ENCODE data around the gene TNNC1.

The TNNC1 gene

DNA sequence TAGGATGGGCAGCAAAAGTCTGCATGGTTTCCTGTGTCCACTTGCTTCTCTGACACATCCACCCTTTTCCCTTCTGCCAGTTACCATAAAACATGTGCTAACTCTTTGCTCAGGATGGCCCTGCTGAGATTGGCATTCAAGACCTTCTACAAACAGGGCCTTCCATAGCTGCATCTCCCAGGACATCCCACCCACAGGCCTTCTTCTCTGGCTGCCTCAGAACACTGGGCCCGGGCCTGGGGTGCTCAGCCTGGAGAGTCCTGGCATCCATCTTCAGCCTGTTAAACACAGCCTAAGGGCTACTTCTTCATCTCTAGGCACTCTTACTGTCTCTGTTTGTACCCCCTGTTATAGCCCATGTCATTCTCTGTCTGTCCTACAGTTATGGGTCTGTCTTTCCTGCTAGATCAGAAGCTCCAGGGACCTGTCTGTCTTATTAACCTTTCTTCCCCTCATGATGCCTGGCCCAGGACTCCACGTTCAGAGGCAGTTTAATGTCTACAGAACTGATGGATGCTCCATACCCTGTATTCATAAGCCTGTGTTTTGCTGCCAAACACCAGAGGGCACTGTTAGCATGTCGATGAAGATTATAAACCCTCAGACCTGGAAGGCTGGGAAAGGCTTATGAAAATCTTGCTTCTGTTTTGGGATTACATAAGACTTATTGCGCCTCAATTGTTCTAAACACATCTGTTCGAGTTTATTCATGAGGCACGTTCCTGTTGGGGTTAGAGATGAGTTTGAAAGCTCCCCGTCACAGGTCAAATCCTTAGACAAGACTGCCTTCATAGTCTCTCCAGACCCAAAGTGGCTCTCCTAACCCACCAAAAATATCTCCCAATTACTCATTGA is 25.5 kb downstream of the TNNC1 start:
- TF ChIP-seq POLR2A (IDR thresholded peaks at IDR 0.05; ENCODE audit: low read depth, low read length) (no peak), SPI1 (IDR thresholded peaks at IDR 0.05; ENCODE audit: low read depth, low read length) (no peak), PAX5 (IDR thresholded peaks at IDR 0.05; ENCODE audit: insufficient read depth, low read length, severe bottlenecking) (no peak), TAF1 (IDR thresholded peaks at IDR 0.05; ENCODE audit: low read depth, low read length) (no peak), POU2F2 (IDR thresholded peaks at IDR 0.05; ENCODE audit: low read depth, low read length) (no peak), POLR2AphosphoS5 (IDR thresholded peaks at IDR 0.05; ENCODE audit: low read depth, low read length) (no peak)
- FAIRE-seq = peak; percentile 96
- no peak for DNase-seq (ENCODE audit: insufficient read length, low spot score)

DNA sequence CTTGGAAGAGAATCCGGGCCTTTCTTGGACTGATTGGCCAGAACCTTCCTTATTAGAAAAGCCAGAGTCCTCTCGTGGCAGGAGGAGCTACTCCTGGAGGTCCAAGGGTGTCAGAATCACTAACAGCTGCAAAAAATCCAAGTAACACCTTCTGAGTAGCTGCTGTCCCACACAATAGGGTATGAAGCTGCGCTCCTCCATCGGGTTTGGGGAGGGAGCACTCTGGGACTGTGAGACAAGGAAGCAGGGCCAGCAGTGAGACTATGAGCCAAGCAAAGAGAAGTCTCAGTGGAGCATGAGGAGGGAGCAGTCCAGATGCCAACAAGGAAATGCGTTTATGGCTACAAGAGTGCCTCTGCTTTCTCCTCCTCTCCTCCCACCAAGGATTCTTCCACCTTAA is 30.7 kb downstream of the TNNC1 start:
- FAIRE-seq (no peak), DNase-seq (ENCODE audit: insufficient read length, low spot score) (no peak)
- TF ChIP-seq POLR2A (IDR thresholded peaks at IDR 0.05; ENCODE audit: low read depth, low read length) = no peak
- TF ChIP-seq TAF1 (IDR thresholded peaks at IDR 0.05; ENCODE audit: low read depth, low read length) = no peak
- no peak for TF ChIP-seq PAX5 (IDR thresholded peaks at IDR 0.05; ENCODE audit: insufficient read depth, low read length, severe bottlenecking)
- TF ChIP-seq POU2F2 (IDR thresholded peaks at IDR 0.05; ENCODE audit: low read depth, low read length) = no peak
- no peak for TF ChIP-seq POLR2AphosphoS5 (IDR thresholded peaks at IDR 0.05; ENCODE audit: low read depth, low read length)
- TF ChIP-seq SPI1 (IDR thresholded peaks at IDR 0.05; ENCODE audit: low read depth, low read length) = no peak

- no peak for FAIRE-seq
- no peak for DNase-seq (ENCODE audit: insufficient read length, low spot score)
- no peak for TF ChIP-seq PAX5 (IDR thresholded peaks at IDR 0.05; ENCODE audit: insufficient read depth, low read length, severe bottlenecking)
- TF ChIP-seq POLR2A (IDR thresholded peaks at IDR 0.05; ENCODE audit: low read depth, low read length) = no peak
- no peak for TF ChIP-seq SPI1 (IDR thresholded peaks at IDR 0.05; ENCODE audit: low read depth, low read length)
- no peak for TF ChIP-seq TAF1 (IDR thresholded peaks at IDR 0.05; ENCODE audit: low read depth, low read length)
- TF ChIP-seq POU2F2 (IDR thresholded peaks at IDR 0.05; ENCODE audit: low read depth, low read length) = no peak
- no peak for TF ChIP-seq POLR2AphosphoS5 (IDR thresholded peaks at IDR 0.05; ENCODE audit: low read depth, low read length)
Measured at GRCh38 chr3:52422669-52423068, 31.2 kb downstream of the TNNC1 start.

DNA sequence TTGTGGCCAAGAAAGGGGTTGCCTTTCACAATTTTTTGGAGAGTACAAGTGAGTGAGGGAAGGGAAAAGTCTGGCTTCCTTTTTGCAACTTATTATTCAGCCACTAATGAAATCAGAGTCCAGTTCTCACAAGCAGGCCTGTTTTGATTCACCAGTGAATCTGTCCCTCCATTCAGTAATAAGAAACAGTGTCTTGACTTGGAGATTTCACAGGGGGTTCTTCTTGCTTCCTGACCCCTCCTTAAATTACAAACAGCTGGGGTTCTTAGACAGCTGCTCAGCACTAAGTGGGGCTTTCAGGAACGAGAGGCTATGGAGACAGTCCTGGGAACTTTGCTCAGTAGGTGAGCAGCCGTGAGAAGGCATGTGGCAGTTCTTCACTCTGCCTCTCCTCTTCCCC is 33.5 kb downstream of the TNNC1 start:
- TF ChIP-seq POLR2A (IDR thresholded peaks at IDR 0.05; ENCODE audit: low read depth, low read length) (no peak), PAX5 (IDR thresholded peaks at IDR 0.05; ENCODE audit: insufficient read depth, low read length, severe bottlenecking) (no peak), POU2F2 (IDR thresholded peaks at IDR 0.05; ENCODE audit: low read depth, low read length) (no peak), TAF1 (IDR thresholded peaks at IDR 0.05; ENCODE audit: low read depth, low read length) (no peak), SPI1 (IDR thresholded peaks at IDR 0.05; ENCODE audit: low read depth, low read length) (no peak), POLR2AphosphoS5 (IDR thresholded peaks at IDR 0.05; ENCODE audit: low read depth, low read length) (no peak)
- no peak for DNase-seq (ENCODE audit: insufficient read length, low spot score)
- FAIRE-seq = no peak

- TF ChIP-seq TAF1 (IDR thresholded peaks at IDR 0.05; ENCODE audit: low read depth, low read length) (no peak), POLR2A (IDR thresholded peaks at IDR 0.05; ENCODE audit: low read depth, low read length) (no peak), PAX5 (IDR thresholded peaks at IDR 0.05; ENCODE audit: insufficient read depth, low read length, severe bottlenecking) (no peak), POU2F2 (IDR thresholded peaks at IDR 0.05; ENCODE audit: low read depth, low read length) (no peak), POLR2AphosphoS5 (IDR thresholded peaks at IDR 0.05; ENCODE audit: low read depth, low read length) (no peak)
- FAIRE-seq = no peak
- no peak for DNase-seq (ENCODE audit: insufficient read length, low spot score)
Measured at GRCh38 chr3:52415800-52416199, 38.0 kb downstream of the TNNC1 start.

DNA sequence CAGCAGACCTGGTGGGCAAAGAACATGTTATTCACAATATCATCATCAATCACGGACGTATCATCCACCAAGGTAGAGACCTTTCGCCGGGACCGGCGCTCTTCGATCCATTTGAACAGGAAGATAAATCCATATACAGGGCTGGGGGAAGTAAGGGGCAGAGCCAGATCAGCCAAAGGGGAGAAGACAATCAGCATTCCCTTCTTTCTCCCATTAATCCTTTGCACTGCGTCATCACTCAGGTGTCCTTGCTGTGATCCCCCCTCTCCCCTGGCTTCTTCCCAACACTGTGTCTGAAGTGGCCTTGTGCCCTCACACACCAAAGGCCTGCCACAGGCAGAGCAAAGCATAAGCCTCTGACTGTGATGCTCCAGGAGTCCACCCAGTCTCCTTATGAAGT is 45.4 kb downstream of the TNNC1 start:
- no peak for DNase-seq (ENCODE audit: insufficient read length, low spot score)
- no peak for TF ChIP-seq POU2F2 (IDR thresholded peaks at IDR 0.05; ENCODE audit: low read depth, low read length)
- TF ChIP-seq PAX5 (IDR thresholded peaks at IDR 0.05; ENCODE audit: insufficient read depth, low read length, severe bottlenecking) = no peak
- no peak for TF ChIP-seq POLR2A (IDR thresholded peaks at IDR 0.05; ENCODE audit: low read depth, low read length)
- no peak for TF ChIP-seq SPI1 (IDR thresholded peaks at IDR 0.05; ENCODE audit: low read depth, low read length)
- no peak for TF ChIP-seq POLR2AphosphoS5 (IDR thresholded peaks at IDR 0.05; ENCODE audit: low read depth, low read length)
- no peak for TF ChIP-seq TAF1 (IDR thresholded peaks at IDR 0.05; ENCODE audit: low read depth, low read length)
- no peak for FAIRE-seq

GRCh38 chr3:52407779-52408178 is 46.1 kb downstream of the TNNC1 start:
- TF ChIP-seq POLR2A (IDR thresholded peaks at IDR 0.05; ENCODE audit: low read depth, low read length) (no peak), POU2F2 (IDR thresholded peaks at IDR 0.05; ENCODE audit: low read depth, low read length) (no peak), SPI1 (IDR thresholded peaks at IDR 0.05; ENCODE audit: low read depth, low read length) (no peak), PAX5 (IDR thresholded peaks at IDR 0.05; ENCODE audit: insufficient read depth, low read length, severe bottlenecking) (no peak), POLR2AphosphoS5 (IDR thresholded peaks at IDR 0.05; ENCODE audit: low read depth, low read length) (no peak), TAF1 (IDR thresholded peaks at IDR 0.05; ENCODE audit: low read depth, low read length) (no peak)
- FAIRE-seq = no peak
- no peak for DNase-seq (ENCODE audit: insufficient read length, low spot score)

DNA sequence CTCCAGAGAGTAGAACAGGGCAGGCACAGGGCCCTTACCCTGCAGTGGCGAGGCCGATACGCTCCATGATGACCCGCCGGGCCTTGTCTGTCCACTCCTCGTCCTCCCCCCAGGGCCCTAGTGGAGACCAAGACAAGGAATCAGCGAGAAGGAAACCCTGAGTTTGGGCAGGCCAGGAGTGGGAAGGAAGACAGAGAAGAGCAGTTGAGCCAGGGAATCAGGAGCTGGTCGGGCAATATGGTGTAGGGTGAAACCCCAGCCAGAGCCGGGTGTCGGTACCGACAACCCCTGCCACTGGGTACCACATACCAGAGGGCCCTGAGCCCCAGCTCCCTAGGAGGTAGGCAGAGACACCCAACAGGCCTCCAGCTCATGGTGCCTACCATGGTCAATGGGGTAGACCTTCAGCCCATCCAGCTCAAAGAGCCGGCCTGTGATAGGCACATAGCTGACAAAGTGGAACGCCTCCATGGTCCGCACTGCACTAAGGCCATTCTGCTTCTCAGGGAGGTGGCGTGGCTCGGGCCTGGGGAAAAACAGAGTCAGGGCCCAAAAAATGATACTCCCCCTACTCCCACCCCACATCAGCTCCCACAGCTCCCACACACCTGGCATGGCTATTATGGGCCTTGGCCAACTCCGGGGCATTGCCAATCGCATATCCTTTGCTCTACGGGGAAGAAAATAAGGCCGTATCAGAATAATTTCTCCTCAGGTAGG is 46.9 kb downstream of the TNNC1 start:
- TF ChIP-seq POLR2A (IDR thresholded peaks at IDR 0.05; ENCODE audit: low read depth, low read length) (no peak), POU2F2 (IDR thresholded peaks at IDR 0.05; ENCODE audit: low read depth, low read length) (no peak), SPI1 (IDR thresholded peaks at IDR 0.05; ENCODE audit: low read depth, low read length) (no peak), POLR2AphosphoS5 (IDR thresholded peaks at IDR 0.05; ENCODE audit: low read depth, low read length) (no peak), PAX5 (IDR thresholded peaks at IDR 0.05; ENCODE audit: insufficient read depth, low read length, severe bottlenecking) (no peak), TAF1 (IDR thresholded peaks at IDR 0.05; ENCODE audit: low read depth, low read length) (no peak)
- FAIRE-seq (no peak), DNase-seq (ENCODE audit: insufficient read length, low spot score) (no peak)

GRCh38 chr3:52406231-52406661 is 47.6 kb downstream of the TNNC1 start:
- FAIRE-seq (no peak), DNase-seq (ENCODE audit: insufficient read length, low spot score) (no peak)
- no peak for TF ChIP-seq SPI1 (IDR thresholded peaks at IDR 0.05; ENCODE audit: low read depth, low read length)
- TF ChIP-seq TAF1 (IDR thresholded peaks at IDR 0.05; ENCODE audit: low read depth, low read length) = no peak
- no peak for TF ChIP-seq POLR2AphosphoS5 (IDR thresholded peaks at IDR 0.05; ENCODE audit: low read depth, low read length)
